Smooth muscle cell (in vitro differentiated cells): ENCODE data around the gene LRRC8D. TPM values are rescaled to one million over a fixed set of nuclear protein-coding genes. Genes with fewer than 3 reads are reported as not detected.

Source experiments
- DNase-seq: peaks from one replicate; lab custom pipeline; 2025; ENCODE audit not compliant: unreplicated experiment; lab: John Stamatoyannopoulos, UW
- H2AFZ ChIP-seq: fragments of 200-600 bp; sonication (generic); 2 replicates; pipeline ENCODE4 v1.6.0; 2016; ENCODE audit warnings: antibody characterized with exemption, low read depth, mild to moderate bottlenecking
- H3F3A ChIP-seq: fragments of 200-600 bp; sonication (generic); 2 replicates; pipeline ENCODE4 v1.6.0; 2017; ENCODE audit warnings: antibody characterized with exemption, low read depth
- H3K27ac ChIP-seq: fragments of 200-600 bp; sonication (generic); 2 replicates; pipeline ENCODE4 v1.5.1; 2016; ENCODE audit warnings: low read depth, mild to moderate bottlenecking
- H3K27me3 ChIP-seq: fragments of 200-600 bp; sonication (generic); 2 replicates; pipeline ENCODE4 v1.6.1; 2016; ENCODE audit warnings: low read depth, mild to moderate bottlenecking
- H3K36me3 ChIP-seq: fragments of 200-600 bp; sonication (generic); 2 replicates; pipeline ENCODE4 v1.5.1; 2016; ENCODE audit warnings: low read depth
- H3K4me1 ChIP-seq: fragments of 200-600 bp; sonication (generic); 2 replicates; pipeline ENCODE4 v1.5.1; 2016; ENCODE audit warnings: low read depth
- H3K4me2 ChIP-seq: fragments of 200-600 bp; sonication (generic); 2 replicates; pipeline ENCODE4 v1.6.0; 2016; ENCODE audit warnings: mild to moderate bottlenecking
- H3K4me3 ChIP-seq: fragments of 200-600 bp; sonication (generic); 2 replicates; pipeline ENCODE4 v1.5.1; 2016; ENCODE audit warnings: mild to moderate bottlenecking
- H3K79me2 ChIP-seq: fragments of 200-600 bp; sonication (generic); 2 replicates; pipeline ENCODE4 v1.6.0; 2016; ENCODE audit warnings: low read depth, mild to moderate bottlenecking
- H3K9ac ChIP-seq: fragments of 200-600 bp; sonication (generic); 2 replicates; pipeline ENCODE4 v1.6.0; 2016; ENCODE audit warnings: low read depth
- H3K9me3 ChIP-seq: fragments of 200-600 bp; sonication (generic); replicated peaks from 2 replicates; pipeline ENCODE4 v1.5.1; 2016; ENCODE audit warnings: low read depth
- H4K20me1 ChIP-seq: fragments of 200-600 bp; sonication (generic); 2 replicates; pipeline ENCODE4 v1.6.0; 2016; ENCODE audit warnings: low read depth
- WGBS: methylation state at CpG from one replicate; pipeline ENCODE4 v1.1.7; 2016; ENCODE audit warnings: low lambda C conversion rate; 5-methylcytosine and 5-hydroxymethylcytosine counted together
- polyA plus RNA-seq: library from polyadenylated mRNA; unstranded; fragments of >200 nt; fragmentation: Nextera tagmentation; extraction: Ambion mirVana; gene quantifications from 2 replicates; pipeline ENCODE4 v1.2.1, GENCODE V29; 2016
- total RNA-seq: library from RNA; depleted of rRNA; stranded (reverse); fragments of >200 nt; gene quantifications from 2 replicates; pipeline ENCODE4 v1.2.3, GENCODE V29; 2014
- TF ChIP-seq, protein P1 (sequence below): fragments of 200-600 bp; sonication (generic); IDR thresholded peaks from 2 replicates; pipeline ENCODE4 v1.5.1; 2017; ENCODE audit warnings: borderline replicate concordance, mild to moderate bottlenecking, antibody characterized with exemption; ENCODE audit not compliant: insufficient read depth, poor library complexity, severe bottlenecking

LRRC8D gene
- total and polyA plus RNA-seq, 2 experiments from 2014 or later: 5.2 to 25.1 TPM

- H3K79me2 ChIP-seq: no peaks in the 10 kb centered on the region
- WGBS: 62% methylated on average over 5 of the region's 5 CpGs
- no peaks in the 10 kb centered on the region for H4K20me1 ChIP-seq
- H3K27ac ChIP-seq: peak overlapping the region; percentile 57
- no peaks in the 10 kb centered on the region for H3K27me3 ChIP-seq
- TF ChIP-seq, protein P1, sequence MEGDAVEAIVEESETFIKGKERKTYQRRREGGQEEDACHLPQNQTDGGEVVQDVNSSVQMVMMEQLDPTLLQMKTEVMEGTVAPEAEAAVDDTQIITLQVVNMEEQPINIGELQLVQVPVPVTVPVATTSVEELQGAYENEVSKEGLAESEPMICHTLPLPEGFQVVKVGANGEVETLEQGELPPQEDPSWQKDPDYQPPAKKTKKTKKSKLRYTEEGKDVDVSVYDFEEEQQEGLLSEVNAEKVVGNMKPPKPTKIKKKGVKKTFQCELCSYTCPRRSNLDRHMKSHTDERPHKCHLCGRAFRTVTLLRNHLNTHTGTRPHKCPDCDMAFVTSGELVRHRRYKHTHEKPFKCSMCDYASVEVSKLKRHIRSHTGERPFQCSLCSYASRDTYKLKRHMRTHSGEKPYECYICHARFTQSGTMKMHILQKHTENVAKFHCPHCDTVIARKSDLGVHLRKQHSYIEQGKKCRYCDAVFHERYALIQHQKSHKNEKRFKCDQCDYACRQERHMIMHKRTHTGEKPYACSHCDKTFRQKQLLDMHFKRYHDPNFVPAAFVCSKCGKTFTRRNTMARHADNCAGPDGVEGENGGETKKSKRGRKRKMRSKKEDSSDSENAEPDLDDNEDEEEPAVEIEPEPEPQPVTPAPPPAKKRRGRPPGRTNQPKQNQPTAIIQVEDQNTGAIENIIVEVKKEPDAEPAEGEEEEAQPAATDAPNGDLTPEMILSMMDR: no peak
- no peaks in the 10 kb centered on the region for H3K36me3 ChIP-seq
- H2AFZ ChIP-seq: no peak overlapping the region
- H3K9me3 ChIP-seq: no peaks in the 10 kb centered on the region
- DNase-seq: no peak
- H3K4me2 ChIP-seq: no peak overlapping the region
- H3K4me3 ChIP-seq: no peak overlapping the region
- H3K4me1 ChIP-seq: peaks cover 21% of the 10 kb centered on the region
- H3K9ac ChIP-seq: no peak overlapping the region
- H3F3A ChIP-seq: peaks cover 8% of the 10 kb centered on the region
Measured at GRCh38 chr1:89943846-89944781, 123.3 kb downstream of the LRRC8D start.

DNA sequence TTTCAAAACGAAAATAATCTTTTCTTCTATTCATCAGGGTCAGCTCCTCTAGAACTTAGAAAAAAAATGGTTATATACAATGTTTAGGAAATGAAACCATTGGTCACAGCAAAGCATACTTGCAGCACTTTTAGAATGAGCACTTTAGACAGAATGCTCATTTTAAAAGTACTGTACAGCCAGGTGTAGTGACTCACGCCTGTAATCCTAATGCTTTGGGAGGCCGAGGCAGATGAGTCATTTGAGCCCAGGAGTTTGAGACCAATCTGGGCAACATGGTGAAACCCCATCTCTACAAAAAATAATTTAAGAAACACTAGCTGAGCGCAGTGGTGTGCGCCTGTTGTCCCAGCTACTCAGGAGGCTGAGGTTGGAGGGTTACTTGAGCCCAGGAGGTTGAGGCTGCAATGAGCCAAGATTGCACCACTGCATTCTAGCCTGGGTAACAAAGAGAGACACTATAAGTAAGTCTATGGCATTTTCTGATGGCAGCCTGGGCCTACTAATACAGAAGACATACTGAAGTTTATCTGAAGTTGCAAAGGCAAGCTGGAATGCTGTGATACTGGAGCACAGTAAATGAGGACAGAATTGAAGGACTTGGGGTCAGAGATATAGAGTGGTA lies 125.1 kb downstream of the LRRC8D start:
- WGBS: 67% methylated on average over 5 of the region's 5 CpGs
- H3K79me2 ChIP-seq: no peaks in the 10 kb centered on the region
- H3K4me2 ChIP-seq: no peak overlapping the region
- H3K36me3 ChIP-seq: no peaks in the 10 kb centered on the region
- no peaks in the 10 kb centered on the region for H3K27me3 ChIP-seq
- no peaks in the 10 kb centered on the region for H3K9me3 ChIP-seq
- H3K4me1 ChIP-seq: peaks cover 19% of the 10 kb centered on the region
- H3F3A ChIP-seq: peaks cover 8% of the 10 kb centered on the region
- no peak for DNase-seq
- H3K4me3 ChIP-seq: no peak overlapping the region
- no peak overlapping the region for H2AFZ ChIP-seq
- H3K9ac ChIP-seq: no peak overlapping the region
- H4K20me1 ChIP-seq: no peaks in the 10 kb centered on the region
- H3K27ac ChIP-seq: peak overlapping the region; percentile 60
- TF ChIP-seq, protein P1: no peak

GRCh38 chr1:89946532-89946931 lies 125.7 kb downstream of the LRRC8D start:
- no peaks in the 10 kb centered on the region for H3K27me3 ChIP-seq
- no peak overlapping the region for H3K4me2 ChIP-seq
- no peak overlapping the region for H3K4me3 ChIP-seq
- 42% methylated on average over 1 of the region's 1 CpG for WGBS
- no peak for DNase-seq
- H2AFZ ChIP-seq: no peak overlapping the region
- H3K9me3 ChIP-seq: no peaks in the 10 kb centered on the region
- peaks cover 8% of the 10 kb centered on the region for H3F3A ChIP-seq
- H3K9ac ChIP-seq: no peak overlapping the region
- H3K27ac ChIP-seq: peak overlapping the region; percentile 60
- peaks cover 19% of the 10 kb centered on the region for H3K4me1 ChIP-seq
- H3K36me3 ChIP-seq: no peaks in the 10 kb centered on the region
- TF ChIP-seq, protein P1: no peak
- H4K20me1 ChIP-seq: no peaks in the 10 kb centered on the region
- no peaks in the 10 kb centered on the region for H3K79me2 ChIP-seq
